Mucosa of stomach (tissue), 1 donor: Measurements from ENCODE around the gene SPOCK2.

Source experiments
- H3K27me3 ChIP-seq: one replicate; pipeline ENCODE4 v1.7.0; 2013; ENCODE audit warnings: mild to moderate bottlenecking, low read length; ENCODE audit not compliant: control insufficient read depth, insufficient read depth
- H3K36me3 ChIP-seq: one replicate; pipeline ENCODE4 v1.7.0; 2013; ENCODE audit warnings: low read length; ENCODE audit not compliant: control insufficient read depth, insufficient read depth
- H3K4me1 ChIP-seq: one replicate; pipeline ENCODE4 v1.7.0; 2013; ENCODE audit warnings: mild to moderate bottlenecking, low read length; ENCODE audit not compliant: control insufficient read depth, insufficient read depth
- H3K4me3 ChIP-seq: one replicate; pipeline ENCODE4 v1.7.0; 2013; ENCODE audit warnings: low read length
- H3K9ac ChIP-seq: one replicate; pipeline ENCODE4 v1.7.0; 2013; ENCODE audit warnings: mild to moderate bottlenecking, low read length, moderate library complexity
- H3K9me3 ChIP-seq: one replicate; pipeline ENCODE4 v1.7.0; 2013; ENCODE audit warnings: mild to moderate bottlenecking, low read length, moderate library complexity; ENCODE audit not compliant: control insufficient read depth
- donor health status: Pancreatic carcinoma.

Gene SPOCK2

GRCh38 chr10:72011976-72012512 lies 76.3 kb downstream of the SPOCK2 start:
- Histone ChIP-seq H3K4me3 (no peak overlapping the region), H3K9ac (no peak overlapping the region), H3K4me1 (peaks cover 8% of the 10 kb centered on the region), H3K27me3 (peaks cover 3% of the 10 kb centered on the region), H3K9me3 (no peaks in the 10 kb centered on the region), H3K36me3 (no peaks in the 10 kb centered on the region)

DNA sequence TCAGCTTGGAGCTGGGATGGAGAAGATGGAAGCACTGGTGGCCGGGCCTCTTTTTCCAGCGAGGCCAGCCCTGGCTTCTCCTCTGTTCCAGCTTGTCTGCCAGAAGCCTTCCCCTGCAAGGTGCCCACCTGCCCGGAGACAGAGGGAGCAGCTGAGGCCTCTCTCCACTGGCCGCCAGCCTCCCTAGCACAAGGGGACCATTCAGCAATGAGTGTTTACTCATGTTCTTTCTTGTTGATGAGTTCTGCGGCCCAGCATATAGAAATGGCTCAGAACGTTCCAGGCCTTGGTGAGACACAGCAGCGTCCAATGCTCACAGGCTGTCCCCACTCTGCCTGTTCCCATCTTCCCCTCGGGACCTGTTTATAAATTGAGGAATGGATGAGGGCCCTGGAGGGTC lies 76.9 kb downstream of the SPOCK2 start:
- no peaks in the 10 kb centered on the region for H3K36me3 ChIP-seq
- H3K9me3 ChIP-seq: no peaks in the 10 kb centered on the region
- no peak overlapping the region for H3K4me3 ChIP-seq
- H3K9ac ChIP-seq: no peak overlapping the region
- peaks cover 7% of the 10 kb centered on the region for H3K4me1 ChIP-seq
- no peaks in the 10 kb centered on the region for H3K27me3 ChIP-seq

DNA sequence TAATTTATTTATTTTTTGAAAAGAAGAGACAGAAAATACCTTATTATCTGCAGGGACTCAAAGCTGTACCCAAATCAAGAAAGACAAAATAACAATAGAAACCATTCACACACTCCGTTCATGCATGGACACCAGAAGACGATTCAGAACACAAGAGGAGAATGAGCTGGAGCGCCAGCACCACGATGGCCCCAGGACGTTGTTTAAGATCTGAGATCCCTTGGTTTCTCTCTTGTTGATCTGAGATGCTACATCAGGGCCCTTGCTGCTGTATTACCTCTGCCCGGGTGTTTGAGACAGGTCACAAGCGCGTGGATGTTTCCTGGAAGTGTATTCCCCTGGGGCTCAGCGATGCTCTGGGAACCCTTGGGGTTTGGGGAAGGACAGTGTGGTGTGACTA lies 77.3 kb downstream of the SPOCK2 start:
- Histone ChIP-seq H3K27me3 (no peaks in the 10 kb centered on the region), H3K4me3 (no peak overlapping the region), H3K9ac (no peak overlapping the region), H3K36me3 (no peaks in the 10 kb centered on the region), H3K4me1 (peaks cover 7% of the 10 kb centered on the region), H3K9me3 (no peaks in the 10 kb centered on the region)

- Histone ChIP-seq H3K4me3 (no peak overlapping the region), H3K36me3 (no peaks in the 10 kb centered on the region), H3K9ac (peak overlapping the region; percentile 41), H3K27me3 (no peaks in the 10 kb centered on the region), H3K4me1 (peaks cover 7% of the 10 kb centered on the region), H3K9me3 (no peaks in the 10 kb centered on the region)
Measured at GRCh38 chr10:72010234-72010973, 77.9 kb downstream of the SPOCK2 start.

- Histone ChIP-seq H3K4me1 (peaks cover 7% of the 10 kb centered on the region), H3K9me3 (no peaks in the 10 kb centered on the region), H3K36me3 (no peaks in the 10 kb centered on the region), H3K27me3 (no peaks in the 10 kb centered on the region), H3K9ac (peak overlapping the region; percentile 41), H3K4me3 (no peak overlapping the region)
Measured at GRCh38 chr10:72009425-72010081, 78.8 kb downstream of the SPOCK2 start.

DNA sequence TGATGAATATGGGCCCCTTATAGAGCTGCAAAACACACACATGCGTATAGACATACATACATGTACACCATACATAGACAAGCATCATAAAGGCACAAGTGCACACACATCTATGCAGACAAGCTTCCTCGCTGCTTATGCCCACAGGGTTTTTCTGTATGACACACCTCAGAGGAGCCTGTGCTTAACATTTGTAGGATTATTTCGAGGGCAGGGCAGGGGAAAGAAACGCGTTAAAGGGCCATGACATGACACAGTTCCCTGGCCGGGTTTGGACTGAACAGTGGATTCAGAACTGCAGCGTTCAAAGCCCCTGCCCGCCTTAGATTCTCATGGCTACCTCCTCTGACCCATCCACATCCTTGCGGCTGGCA lies 79.3 kb downstream of the SPOCK2 start:
- Histone ChIP-seq H3K9me3 (no peaks in the 10 kb centered on the region), H3K4me3 (no peak overlapping the region), H3K27me3 (no peaks in the 10 kb centered on the region), H3K4me1 (peaks cover 7% of the 10 kb centered on the region), H3K36me3 (no peaks in the 10 kb centered on the region), H3K9ac (no peak overlapping the region)
